GM11168 (cell line): ENCODE measurements around the gene ALOX5.
"Not testable (repeated sequence)": the region's sequence is repeated elsewhere in the genome, so short reads cannot be mapped to it uniquely, and the experiment has no call there.

Source experiments
- in situ Hi-C: fragments of 300-500 bp; cut with MboI; formaldehyde crosslinking; loops from one replicate; pipeline ENCODE4 v1.12.0; 2022; ENCODE audit warnings: low sequenced_read_pairs; ENCODE audit not compliant: unreplicated experiment

Gene ALOX5

GRCh38 chr10:45373576-45374349, at the start of gene ALOX5:
Gene ALOX5, plus strand, starts transcription at chr10:45374216. Its CDS starts 64 bp downstream, at chr10:45374280.
- in situ Hi-C loops: no loop called here

GRCh38 chr10:45325116-45325515, 48.9 kb upstream of the ALOX5 start:
- in situ Hi-C loops: no loop called here

GRCh38 chr10:45326864-45327263, 47.2 kb upstream of the ALOX5 start:
- in situ Hi-C loops: not testable (repeated sequence)

GRCh38 chr10:45331824-45332223, 42.2 kb upstream of the ALOX5 start:
- in situ Hi-C loops: not testable (repeated sequence)

- in situ Hi-C loops: no loop called here
These were observed 34.1 kb upstream of the ALOX5 start for GRCh38 chr10:45339894-45340293.

- in situ Hi-C loops: not testable (repeated sequence)
These were observed 33.6 kb upstream of the ALOX5 start for GRCh38 chr10:45340420-45340819.

- in situ Hi-C loops: not testable (repeated sequence)
These were observed 27.2 kb upstream of the ALOX5 start for GRCh38 chr10:45346652-45347335.

- in situ Hi-C loops: not testable (repeated sequence)
These were observed 26.6 kb upstream of the ALOX5 start for GRCh38 chr10:45347464-45347863.

- in situ Hi-C loops: not testable (repeated sequence)
These were observed 25.7 kb upstream of the ALOX5 start for GRCh38 chr10:45348196-45348765.

- in situ Hi-C loops: no loop called here
These were observed 20.8 kb upstream of the ALOX5 start for GRCh38 chr10:45353186-45353585.

GRCh38 chr10:45354261-45354660, 19.8 kb upstream of the ALOX5 start:
- in situ Hi-C loops: no loop called here

- in situ Hi-C loops: no loop called here
These were observed 18.5 kb upstream of the ALOX5 start for GRCh38 chr10:45355494-45355893.

- in situ Hi-C loops: not testable (repeated sequence)
These were observed 15.1 kb upstream of the ALOX5 start for GRCh38 chr10:45358961-45359360.

GRCh38 chr10:45361983-45362799, 11.8 kb upstream of the ALOX5 start:
- in situ Hi-C loops: not testable (repeated sequence)

- in situ Hi-C loops: not testable (repeated sequence)
These were observed 6.4 kb upstream of the ALOX5 start for GRCh38 chr10:45367643-45368042.

- in situ Hi-C loops: no loop called here
These were observed 5.8 kb upstream of the ALOX5 start for GRCh38 chr10:45368181-45368580.

- in situ Hi-C loops: no loop called here
These were observed 3.6 kb upstream of the ALOX5 start for GRCh38 chr10:45370202-45370955.

- in situ Hi-C loops: no loop called here
These were observed 2.5 kb upstream of the ALOX5 start for GRCh38 chr10:45371560-45371959.

GRCh38 chr10:45372251-45372951, 1.6 kb upstream of the ALOX5 start:
- in situ Hi-C loops: no loop called here
